ENCODE data around the gene SNX30. TPM values are rescaled to one million over a fixed set of nuclear protein-coding genes. Genes with fewer than 3 reads are reported as not detected.

SNX30 gene
- total RNA-seq, 1 donor from 2014 or later = 67.5 TPM

DNA sequence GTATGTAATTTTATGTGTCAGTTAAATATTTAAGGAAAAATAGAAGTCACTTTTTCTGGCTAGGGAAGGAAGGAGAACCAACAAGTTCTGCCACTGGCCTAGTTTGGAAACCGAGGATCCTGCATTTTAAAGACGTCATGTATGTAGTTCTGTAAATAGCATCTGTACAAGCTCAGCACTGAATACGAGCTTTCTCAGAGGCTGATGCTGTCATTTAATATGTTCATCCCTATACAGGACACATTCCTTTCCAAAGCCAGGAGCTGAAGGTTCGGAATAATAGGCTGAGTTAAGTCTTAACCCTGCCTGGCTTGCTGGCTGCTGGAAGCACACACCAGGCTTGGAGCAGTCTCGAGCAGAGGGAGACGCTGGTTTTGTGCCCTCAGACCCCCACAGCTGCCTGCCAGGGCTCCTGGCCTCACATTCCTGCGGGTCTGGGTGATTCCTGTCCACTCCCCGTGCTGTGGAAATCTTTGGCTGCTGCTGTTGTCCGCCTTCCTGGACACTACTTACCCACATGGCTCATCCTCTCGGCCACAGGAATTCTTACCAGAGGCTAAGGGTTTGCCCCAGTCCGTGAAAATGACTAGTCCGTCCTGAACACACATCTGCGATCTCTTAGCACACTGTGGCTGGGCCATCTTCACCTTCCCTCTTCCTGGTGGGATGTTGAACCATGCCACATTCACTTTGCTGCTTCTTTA is 103.5 kb downstream of the SNX30 start:
- intact Hi-C loops (cut with DNase I) = no loop called here
- Histone ChIP-seq H3K27ac (no peak overlapping the region), H3K9me3 (no peaks in the 10 kb centered on the region), H3K36me3 (peaks cover 37% of the 10 kb centered on the region), H3K4me3 (no peak overlapping the region), H3K4me1 (peaks cover 30% of the 10 kb centered on the region), H3K27me3 (ENCODE audit: low read depth) (no peaks in the 10 kb centered on the region)
- no peak for ATAC-seq
- TF ChIP-seq CTCF (IDR thresholded peaks at IDR 0.05) = no peak
- DNase-seq = no peak

GRCh38 chr9:112854657-112855056 is 104.1 kb downstream of the SNX30 start:
- H3K9me3 ChIP-seq = no peaks in the 10 kb centered on the region
- H3K4me1 ChIP-seq = peaks cover 31% of the 10 kb centered on the region
- no peak overlapping the region for H3K27ac ChIP-seq
- H3K27me3 ChIP-seq (ENCODE audit: low read depth) = no peaks in the 10 kb centered on the region
- H3K4me3 ChIP-seq = no peak overlapping the region
- no peak for DNase-seq
- no peak for ATAC-seq
- intact Hi-C loops (cut with DNase I) = no loop called here
- no peak for TF ChIP-seq CTCF (IDR thresholded peaks at IDR 0.05)
- peaks cover 37% of the 10 kb centered on the region for H3K36me3 ChIP-seq

- Histone ChIP-seq H3K9me3 (no peaks in the 10 kb centered on the region), H3K27me3 (ENCODE audit: low read depth) (no peaks in the 10 kb centered on the region), H3K4me1 (peaks cover 38% of the 10 kb centered on the region), H3K36me3 (peaks cover 30% of the 10 kb centered on the region), H3K27ac (no peak overlapping the region), H3K4me3 (no peak overlapping the region)
- peak in 1 of 2 donors; percentile 12 for ATAC-seq
- no peak for DNase-seq
- intact Hi-C loops (cut with DNase I) = no loop called here
- TF ChIP-seq CTCF (IDR thresholded peaks at IDR 0.05) = no peak
These were observed 105.6 kb downstream of the SNX30 start for GRCh38 chr9:112856200-112856599.

GRCh38 chr9:112856843-112857242 is 106.3 kb downstream of the SNX30 start:
- H3K27ac ChIP-seq = no peak overlapping the region
- H3K9me3 ChIP-seq = no peaks in the 10 kb centered on the region
- peaks cover 44% of the 10 kb centered on the region for H3K4me1 ChIP-seq
- peaks cover 23% of the 10 kb centered on the region for H3K36me3 ChIP-seq
- intact Hi-C loops (cut with DNase I) = no loop called here
- H3K4me3 ChIP-seq = no peak overlapping the region
- ATAC-seq = no peak
- no peak for DNase-seq
- TF ChIP-seq CTCF (IDR thresholded peaks at IDR 0.05) = no peak
- no peaks in the 10 kb centered on the region for H3K27me3 ChIP-seq (ENCODE audit: low read depth)

DNA sequence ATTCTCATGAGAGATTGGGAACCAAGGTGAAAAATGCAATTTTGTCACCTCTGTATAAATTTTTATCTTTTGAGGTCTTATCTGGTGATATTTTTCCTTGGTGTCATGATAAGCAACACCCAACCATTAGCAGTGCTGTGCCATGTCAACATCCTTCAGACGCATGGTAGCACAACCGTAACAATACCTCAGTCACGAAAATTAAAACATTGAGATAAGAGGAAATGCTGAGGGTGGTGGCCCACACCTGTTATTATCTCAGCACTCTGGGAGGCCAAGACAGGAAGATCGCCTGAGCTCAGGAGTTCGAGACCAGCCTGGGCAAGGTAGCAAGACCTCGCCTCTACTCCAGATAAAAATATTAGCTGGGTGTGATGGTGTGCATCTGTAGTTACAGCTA is 107.4 kb downstream of the SNX30 start:
- DNase-seq = no peak
- Histone ChIP-seq H3K4me1 (peaks cover 56% of the 10 kb centered on the region), H3K4me3 (no peak overlapping the region), H3K9me3 (no peaks in the 10 kb centered on the region), H3K27me3 (ENCODE audit: low read depth) (no peaks in the 10 kb centered on the region), H3K27ac (no peak overlapping the region), H3K36me3 (peaks cover 17% of the 10 kb centered on the region)
- TF ChIP-seq CTCF (IDR thresholded peaks at IDR 0.05) = no peak
- intact Hi-C loops (cut with DNase I) = no loop called here
- no peak for ATAC-seq

Data from lower lobe of right lung (tissue), 2 donors.